ENCODE measurements around the gene CLPSL1. TPM values are rescaled to one million over a fixed set of nuclear protein-coding genes. Genes with fewer than 3 reads are reported as not detected.

The CLPSL1 gene
- total and polyA plus RNA-seq, 2 of the 4 experiments (the other 2 are of a cell fraction), result not detected

GRCh38 chr6:35750557-35750956, 30.3 kb upstream of the CLPSL1 start:
- Histone ChIP-seq H3K4ac (ENCODE audit: low read depth, low read length) (no peak overlapping the region), H3K9me1 (ENCODE audit: insufficient read depth, low read length) (no peaks in the 10 kb centered on the region), H3K27me3 (ENCODE audit: control insufficient read depth, insufficient read depth, low read length) (peaks cover 34% of the 10 kb centered on the region), H3K18ac (ENCODE audit: low read depth, low read length) (no peak overlapping the region), H2BK15ac (ENCODE audit: low read depth, low read length) (no peak overlapping the region), H3K9me3 (ENCODE audit: control insufficient read depth, insufficient read depth, low read length) (peaks cover 12% of the 10 kb centered on the region), H3K4me3 (ENCODE audit: insufficient read depth, low read depth, low read length) (no peak overlapping the region), H3K14ac (replicated peaks; ENCODE audit: low read depth, low read length) (no peak overlapping the region), H3K4me1 (ENCODE audit: control insufficient read depth, insufficient read depth, low read length) (no peaks in the 10 kb centered on the region), H2AK9ac (replicated peaks; ENCODE audit: low read depth, low read length, poor library complexity) (no peak overlapping the region), H3K27ac (ENCODE audit: insufficient read depth, low read length) (no peak overlapping the region), H4K8ac (ENCODE audit: low read depth in 2 of 2, low read length in 2 of 2) (no peak overlapping the region), H2AK5ac (ENCODE audit: low read depth, low read length) (no peak overlapping the region), H4K5ac (ENCODE audit: low read depth, low read length) (no peak overlapping the region), H2BK20ac (ENCODE audit: low read depth, low read length) (no peak overlapping the region), H2BK120ac (ENCODE audit: low read depth, low read length) (no peak overlapping the region), H3K23ac (ENCODE audit: low read depth, low read length) (no peak overlapping the region), H4K91ac (ENCODE audit: insufficient read depth, low read depth, low read length) (no peak overlapping the region), H3K9ac (ENCODE audit: low read depth, low read length) (no peak overlapping the region), H2BK5ac (ENCODE audit: low read depth, low read length, poor library complexity, severe bottlenecking) (no peak overlapping the region), H4K20me1 (ENCODE audit: insufficient read depth, low read length) (no peaks in the 10 kb centered on the region), H3K4me2 (ENCODE audit: low read depth, low read length) (no peak overlapping the region), H2AFZ (replicated peaks; ENCODE audit: low read length, poor library complexity) (no peak overlapping the region), H3K56ac (ENCODE audit: extremely low read depth, insufficient read depth, low read length) (no peak overlapping the region), H3K79me1 (ENCODE audit: low read depth in 1 of 2, low read length in 2 of 2) (no peaks in the 10 kb centered on the region), H3K36me3 (ENCODE audit: control insufficient read depth, insufficient read depth, low read length) (no peaks in the 10 kb centered on the region)
- no peak for ATAC-seq (ENCODE audit: low read depth)
- intact Hi-C loops (cut with micrococcal nuclease) (no loop called here), in situ Hi-C loops (cut with MboI; ENCODE audit: low sequenced_read_pairs) (no loop called here), dilution Hi-C loops (cut with HindIII; ENCODE audit: low sequenced_read_pairs, unreplicated experiment) (no loop called here)
- ChIA-PET POLR2A (ENCODE audit: unreplicated experiment) (no interaction called here), CTCF (no interaction called here)
- DNase-seq, result no peak
- 43% methylated on average over 1 of the region's 7 CpGs; no CpG with 5 or more reads in 1 of the 2 experiments for WGBS, 2 experiments (ENCODE audit: extremely low coverage in 2 of 2, insufficient read length in 1 of 2)
- no TSS peak for BruUV-seq (replicated peaks)
- TF ChIP-seq FOS (IDR thresholded peaks at IDR 0.05; ENCODE audit: low read depth, low read length) (no peak), RFX5 (IDR thresholded peaks at IDR 0.05; ENCODE audit: low read depth, low read length) (no peak), ELK1 (IDR thresholded peaks at IDR 0.05; ENCODE audit: borderline replicate concordance, low read depth, low read length) (no peak), SMC3 (IDR thresholded peaks at IDR 0.05; ENCODE audit: low read depth, low read length) (no peak), CTCF (conservative IDR thresholded peaks at IDR 0.05; ENCODE audit: low read depth, low read length) (no peak), RAD21 (IDR thresholded peaks at IDR 0.05; ENCODE audit: low read length) (no peak), BHLHE40 (IDR thresholded peaks at IDR 0.05; ENCODE audit: low read depth, low read length) (no peak), MXI1 (IDR thresholded peaks at IDR 0.05; ENCODE audit: borderline replicate concordance, low read depth, low read length) (no peak), RCOR1 (IDR thresholded peaks at IDR 0.05; ENCODE audit: insufficient replicate concordance, low read length) (no peak), NFE2L2 (IDR thresholded peaks at IDR 0.05; ENCODE audit: low read depth, low read length) (no peak), MAZ (IDR thresholded peaks at IDR 0.05; ENCODE audit: borderline replicate concordance, low read depth, low read length) (no peak), CHD1 (IDR thresholded peaks at IDR 0.05; ENCODE audit: low read depth, low read length) (no peak), USF2 (IDR thresholded peaks at IDR 0.05; ENCODE audit: low read depth, low read length) (no peak), MAFK (IDR thresholded peaks at IDR 0.05; ENCODE audit: low read depth, low read length) (no peak), POLR2A (IDR thresholded peaks at IDR 0.05; ENCODE audit: low read depth, low read length) (no peak), CEBPB (IDR thresholded peaks at IDR 0.05; ENCODE audit: low read depth, low read length) (no peak)
